ENCODE data around the gene C17orf114.

C17orf114 gene

GRCh38 chr17:4837471-4838308 is 35.6 kb upstream of the C17orf114 start:
- peak in 2 of 5 donors; percentile 39 to 55 for DNase-seq
- H3K4me3 ChIP-seq = no peak overlapping the region
- ATAC-seq = peak; percentile 56 to 73 (median 68)
- H3K27me3 ChIP-seq = no peaks in the 10 kb centered on the region
- peaks cover 0 to 10% (median 0%) of the 10 kb centered on the region in 9 donors for H3K36me3 ChIP-seq
- WGBS, 4 donors = 38 to 53% (median 43%) methylated on average over 12 to 13 of the region's 13 CpGs
- H3K27ac ChIP-seq = peak overlapping the region; percentile 40 to 81 (median 66)
- no peaks in the 10 kb centered on the region for H3K9me3 ChIP-seq
- no peak for TF ChIP-seq POLR2A (IDR thresholded peaks at IDR 0.05)
- peak in 1 of 12 donors; percentile 19 for TF ChIP-seq CTCF (IDR thresholded peaks at IDR 0.05)
- peaks cover 4 to 75% (median 50%) of the 10 kb centered on the region in 12 donors for H3K4me1 ChIP-seq
- intact Hi-C loops (cut with DNase I) = loop anchor here in 5 of 10 donors (5.0 to 10.0 kb wide), 6 partner anchors 40 to 50 kb away; partner anchors contain the start of genes GLTPD2 (in 2 of the 5), VMO1 (in 2 of the 5) and PSMB6 (in 1 of the 5)

GRCh38 chr17:4836221-4836620 is 34.1 kb upstream of the C17orf114 start:
- H3K36me3 ChIP-seq = peaks cover 0 to 10% (median 0%) of the 10 kb centered on the region in 9 donors
- ATAC-seq (no peak), DNase-seq (no peak)
- WGBS, 4 donors = 79 to 91% (median 86%) methylated on average over 4 of the region's 4 CpGs
- TF ChIP-seq CTCF (IDR thresholded peaks at IDR 0.05) = no peak
- no peak for TF ChIP-seq POLR2A (IDR thresholded peaks at IDR 0.05)
- no peaks in the 10 kb centered on the region for H3K9me3 ChIP-seq
- peaks cover 4 to 73% (median 50%) of the 10 kb centered on the region in 12 donors for H3K4me1 ChIP-seq
- H3K4me3 ChIP-seq = no peak overlapping the region
- H3K27ac ChIP-seq = peak overlapping the region in 2 of 12 donors; percentile 34 to 79
- intact Hi-C loops (cut with DNase I) = loop anchor here in 5 of 10 donors (5.0 to 10.0 kb wide), 6 partner anchors 39 to 49 kb away; partner anchors contain the start of genes GLTPD2 (in 2 of the 5), VMO1 (in 2 of the 5) and PSMB6 (in 1 of the 5)
- H3K27me3 ChIP-seq = no peaks in the 10 kb centered on the region

- DNase-seq (no peak), ATAC-seq (no peak)
- TF ChIP-seq CTCF (IDR thresholded peaks at IDR 0.05) = no peak
- TF ChIP-seq POLR2A (IDR thresholded peaks at IDR 0.05) = no peak
- 75 to 90% (median 86%) methylated on average over 4 of the region's 4 CpGs for WGBS, 4 donors
- Histone ChIP-seq H3K4me3 (peak overlapping the region in 9 of 12 donors; percentile 59 to 99 (median 87)), H3K27ac (peak overlapping the region in 9 of 12 donors; percentile 29 to 98 (median 92)), H3K4me1 (peaks cover 4 to 61% (median 47%) of the 10 kb centered on the region in 12 donors), H3K27me3 (no peaks in the 10 kb centered on the region), H3K9me3 (no peaks in the 10 kb centered on the region), H3K36me3 (peaks cover 0 to 10% (median 0%) of the 10 kb centered on the region in 9 donors)
- intact Hi-C loops (cut with DNase I) = loop anchor here in 7 of 10 donors (5.0 to 10.0 kb wide), 7 partner anchors 37 to 50 kb away; partner anchors contain the start of genes GLTPD2 (in 2 of the 7), PSMB6 (in 2 of the 7) and VMO1 (in 2 of the 7)
These were observed 32.5 kb upstream of the C17orf114 start for GRCh38 chr17:4834681-4835020.

Data from heart left ventricle (tissue), 16 donors.